HG03558 (cell line): ENCODE measurements around the gene GABRR3.
A peak's percentile ranks its signal among the peaks of the same experiment; 100 is the strongest.

Experiments used
- ATAC-seq: cut with Tn5 transposase; IDR thresholded peaks from one replicate; pipeline ENCODE4 v1.9.1; 2021; ENCODE audit warnings: moderate number of reproducible peaks; ENCODE audit not compliant: unreplicated experiment; ENCODE audit errors: extremely low read depth

The GABRR3 gene

DNA sequence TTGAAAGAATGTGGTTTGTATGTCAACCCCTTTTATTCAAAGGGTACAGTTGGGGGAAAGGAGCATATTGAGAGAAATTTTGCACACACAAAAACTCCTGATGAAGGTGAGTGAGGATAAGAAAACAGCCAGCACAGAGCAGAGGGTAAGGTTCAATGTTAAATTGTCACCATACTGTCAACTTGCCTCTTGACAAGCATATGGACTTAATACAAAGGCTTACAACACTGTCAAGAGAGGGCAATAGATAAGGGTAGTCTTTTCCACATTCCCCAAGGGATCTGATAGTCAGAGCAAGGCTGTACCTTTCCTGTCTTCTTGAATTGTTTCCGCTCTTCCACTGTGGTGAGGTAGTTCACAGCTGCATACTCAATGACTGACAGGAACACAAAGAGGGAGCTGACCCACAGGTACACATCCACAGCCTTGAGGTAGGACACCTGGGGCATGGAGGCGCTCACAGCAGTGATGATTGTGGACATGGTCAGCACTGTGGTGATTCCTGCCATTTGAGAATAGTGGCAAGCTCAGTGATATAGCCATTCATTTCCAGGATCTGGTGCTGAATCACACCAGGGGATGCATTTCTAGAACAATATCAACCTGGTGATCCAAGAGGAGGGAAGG is 42.5 kb downstream of the GABRR3 start:
- no peak for ATAC-seq

DNA sequence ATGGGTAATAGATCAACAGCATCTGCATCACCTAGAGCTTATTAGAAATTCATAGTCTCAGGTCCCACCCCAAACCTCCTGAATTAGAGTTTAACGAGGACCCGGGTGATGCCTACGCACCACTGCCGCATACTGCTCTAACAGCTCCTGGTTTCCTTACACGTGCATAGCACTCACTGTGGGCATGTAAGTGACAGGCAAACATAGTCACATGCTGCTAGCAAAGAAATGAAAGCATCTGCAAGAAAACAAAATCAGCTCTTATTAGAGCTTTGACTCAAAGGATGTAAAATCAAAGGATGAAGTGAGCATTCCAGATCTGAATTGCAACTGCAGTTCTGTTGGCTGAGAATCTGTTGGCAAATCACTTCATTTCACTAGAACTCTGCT is 43.8 kb downstream of the GABRR3 start:
- ATAC-seq, result no peak

DNA sequence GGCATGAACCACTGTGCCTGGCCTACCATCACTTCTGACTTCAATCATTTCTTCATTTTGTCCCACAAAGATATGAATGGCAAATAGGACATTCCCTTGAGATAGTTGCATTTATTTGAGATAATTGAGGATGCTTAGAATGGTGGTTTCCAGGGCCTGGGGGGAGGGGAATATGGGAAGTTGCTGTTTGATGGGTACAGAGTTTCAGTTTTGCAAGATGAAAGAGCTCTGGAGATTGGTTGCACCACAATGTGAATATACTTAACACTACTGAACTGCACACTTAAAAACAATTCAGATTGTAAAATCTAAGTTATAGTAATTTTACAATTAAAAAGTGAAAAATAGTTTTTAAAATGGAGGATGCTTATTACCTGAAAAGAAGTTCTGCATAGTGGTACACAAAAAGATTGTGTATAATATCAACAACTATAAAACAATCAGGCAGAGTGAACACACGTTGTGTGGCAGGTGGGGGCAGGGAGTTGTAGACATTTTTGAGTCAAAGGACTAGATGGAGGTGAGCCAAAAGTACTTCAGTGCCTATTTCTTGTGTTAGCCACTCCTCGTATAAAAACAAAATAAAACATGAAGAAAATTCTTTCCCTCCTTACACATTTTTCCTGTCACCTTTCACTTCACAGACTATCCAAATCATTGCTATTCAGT is 44.4 kb downstream of the GABRR3 start:
- no peak for ATAC-seq

DNA sequence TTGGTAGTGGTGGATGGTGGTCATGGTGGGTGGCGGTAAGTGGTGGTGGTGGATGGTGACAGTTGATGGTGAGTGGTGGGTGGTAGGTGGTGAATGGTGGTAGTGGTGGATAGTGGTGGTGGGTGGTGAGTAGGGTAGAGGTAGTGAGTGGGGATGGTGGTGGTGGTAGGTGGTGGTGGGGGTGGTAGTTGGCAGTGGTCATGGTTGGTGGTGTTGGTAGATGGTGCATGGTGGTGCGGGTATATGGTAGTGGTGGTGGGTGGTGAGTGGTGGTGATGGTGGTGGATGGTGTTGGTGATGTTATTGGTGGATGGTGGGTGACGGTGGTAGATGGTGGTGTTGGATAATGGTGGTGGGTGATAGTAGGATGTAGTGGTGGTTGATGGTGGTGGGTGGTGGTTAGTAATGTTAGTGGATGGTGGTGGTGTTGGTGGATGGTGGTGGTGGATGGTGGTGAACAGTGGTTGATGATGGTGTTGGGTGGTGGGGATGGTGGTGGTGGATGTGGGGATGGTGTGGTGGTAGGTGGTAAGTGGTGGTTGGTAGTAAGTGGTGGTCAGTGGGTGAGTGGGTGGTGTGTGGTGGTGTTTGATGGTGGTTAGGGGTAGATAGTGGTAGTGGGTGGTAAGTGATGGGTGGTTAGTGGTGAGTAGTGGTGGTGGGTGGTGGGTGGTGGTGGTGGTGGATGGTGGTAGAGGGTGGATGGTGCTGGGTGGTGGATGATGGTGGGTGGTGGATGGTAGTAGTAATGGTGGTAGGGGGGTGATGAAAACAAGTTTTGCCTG is 46.1 kb downstream of the GABRR3 start:
- ATAC-seq, result no peak

DNA sequence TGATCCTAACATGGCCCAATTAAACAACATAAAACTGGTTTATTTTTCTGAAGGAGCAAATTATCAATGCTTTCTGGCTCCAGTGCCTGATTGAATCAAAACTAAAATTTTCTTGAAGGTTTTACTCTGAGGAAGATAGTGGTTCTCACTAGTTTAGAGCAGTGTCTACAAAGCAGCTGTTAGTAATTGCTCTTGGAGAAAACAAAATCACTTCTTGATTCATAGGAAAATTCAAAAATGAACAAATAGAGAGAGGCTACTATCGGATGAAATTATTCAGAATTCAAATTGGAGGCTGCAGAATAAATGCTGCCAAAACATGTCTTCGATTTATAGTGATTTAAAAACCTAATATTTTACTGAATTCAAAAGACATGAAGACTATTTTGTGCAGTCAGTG is 47.8 kb downstream of the GABRR3 start:
- ATAC-seq, result no peak

DNA sequence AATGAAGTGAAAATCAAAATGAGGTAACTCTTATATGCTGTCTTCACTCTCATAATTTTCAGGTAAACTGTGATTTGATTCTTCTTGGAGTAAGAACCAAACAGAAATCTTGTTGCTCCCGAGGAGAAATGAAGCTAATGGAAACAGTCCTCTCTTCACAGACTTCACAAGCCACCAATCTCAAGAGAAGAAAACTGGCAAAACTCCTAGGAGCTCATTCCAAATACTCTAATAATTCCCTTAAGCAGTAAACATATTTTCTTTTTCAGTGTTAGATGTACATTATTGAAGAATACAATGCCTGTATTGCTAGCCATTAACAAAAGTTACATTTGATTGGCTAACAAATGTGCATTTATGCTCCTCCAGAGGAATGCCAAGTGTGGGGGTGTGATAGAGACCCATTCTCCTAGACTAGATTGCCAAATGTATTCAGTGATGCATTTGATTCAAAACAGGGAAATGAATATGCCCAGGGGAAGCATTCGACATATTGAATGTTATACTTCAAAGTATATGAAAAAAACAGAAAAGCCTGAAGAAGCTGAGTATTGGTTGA is 51.1 kb downstream of the GABRR3 start:
- no peak for ATAC-seq

DNA sequence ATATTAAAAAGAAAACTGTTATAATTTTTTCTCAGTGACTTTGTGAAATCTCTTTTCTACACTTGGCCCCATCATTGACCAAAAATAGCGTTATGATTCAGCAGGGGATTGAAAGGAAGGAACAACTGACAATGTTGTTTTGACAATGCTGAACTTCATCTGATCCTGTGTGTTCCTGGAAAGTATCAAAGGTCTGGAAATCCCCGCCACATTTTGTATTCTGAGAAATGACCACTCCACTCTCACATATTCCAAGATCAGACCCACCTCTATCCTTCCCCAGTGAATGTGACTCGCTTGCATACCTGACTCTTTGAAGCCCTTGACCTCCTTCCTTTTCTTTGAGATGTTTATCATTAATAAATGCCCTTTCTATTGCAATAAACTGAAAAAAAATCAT is 53.2 kb downstream of the GABRR3 start:
- no peak for ATAC-seq

DNA sequence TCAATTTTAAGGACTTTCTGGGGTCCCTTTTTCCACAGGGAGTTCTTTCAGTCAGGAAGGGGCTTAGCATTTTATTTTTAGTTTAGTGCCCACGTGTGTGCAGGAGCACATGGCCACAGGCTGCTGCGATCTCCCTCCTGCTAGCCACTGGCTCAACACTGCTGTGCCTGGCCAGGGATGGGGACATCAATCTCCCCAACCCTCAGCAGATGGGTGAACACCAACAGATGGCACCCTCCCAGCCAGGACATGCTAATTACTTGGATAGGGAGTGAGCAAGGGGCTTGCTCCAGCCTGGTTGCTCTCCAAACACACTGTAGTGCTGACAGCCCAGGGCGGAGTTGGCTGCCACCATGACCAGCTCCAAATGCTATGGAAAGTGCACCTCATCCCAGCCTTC is 55.5 kb downstream of the GABRR3 start:
- no peak for ATAC-seq

DNA sequence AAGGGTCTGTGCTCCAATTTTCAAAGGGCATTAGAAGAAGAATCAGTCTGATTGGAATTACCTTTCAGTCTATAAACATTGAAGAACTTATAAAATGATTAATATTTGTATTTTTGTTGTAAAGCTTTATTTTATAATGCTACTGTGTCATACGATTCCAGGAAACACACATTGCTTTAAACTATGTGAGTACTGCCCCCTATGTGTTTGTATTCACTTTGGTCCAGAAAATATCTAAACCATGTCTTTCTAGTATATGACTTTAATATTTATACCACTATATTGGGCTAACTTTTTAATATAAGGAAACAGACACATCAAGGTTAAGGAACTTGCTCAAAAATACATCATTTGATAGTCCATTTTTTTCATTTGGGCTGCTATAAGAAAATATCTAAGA is 59.6 kb downstream of the GABRR3 start:
- no peak for ATAC-seq

DNA sequence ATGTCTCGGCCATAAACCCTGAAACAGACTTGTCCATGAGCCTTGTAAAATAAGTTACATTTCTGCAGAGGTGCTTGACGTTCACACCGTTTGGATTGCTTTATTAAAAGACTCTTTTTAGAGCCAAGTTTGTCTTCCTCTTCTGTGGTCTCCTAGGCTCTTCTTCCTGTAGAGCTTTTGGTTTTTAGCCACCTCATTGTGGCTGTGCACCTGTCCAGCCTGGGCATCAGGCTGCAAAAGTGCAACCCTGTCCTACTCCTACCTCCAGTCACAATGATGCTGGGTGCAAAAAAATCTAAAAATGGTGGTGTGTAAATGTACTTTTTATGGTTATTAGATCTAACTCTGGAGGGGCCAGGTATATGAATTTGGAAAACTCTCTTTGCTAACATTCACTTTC is 60.1 kb downstream of the GABRR3 start:
- ATAC-seq, result no peak

DNA sequence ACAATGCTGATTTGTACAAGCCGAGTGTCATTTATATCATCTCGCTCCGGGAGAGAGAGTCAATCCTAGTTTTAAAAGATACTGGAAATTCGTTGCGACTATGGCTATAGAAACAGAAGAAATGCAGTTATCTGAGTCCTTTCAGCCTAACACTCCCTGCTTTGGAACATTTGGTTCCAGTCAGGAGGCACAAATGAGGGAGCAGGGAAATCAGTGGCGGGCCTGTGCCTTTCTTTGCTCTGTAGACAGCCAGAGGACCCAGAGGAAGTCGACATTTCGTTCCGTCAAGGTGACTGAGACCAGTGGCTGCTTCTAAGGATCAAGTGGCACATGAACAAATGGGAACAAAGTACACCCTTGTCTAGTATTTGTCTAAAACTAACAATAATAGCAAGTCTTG is 62.1 kb downstream of the GABRR3 start:
- no peak for ATAC-seq

DNA sequence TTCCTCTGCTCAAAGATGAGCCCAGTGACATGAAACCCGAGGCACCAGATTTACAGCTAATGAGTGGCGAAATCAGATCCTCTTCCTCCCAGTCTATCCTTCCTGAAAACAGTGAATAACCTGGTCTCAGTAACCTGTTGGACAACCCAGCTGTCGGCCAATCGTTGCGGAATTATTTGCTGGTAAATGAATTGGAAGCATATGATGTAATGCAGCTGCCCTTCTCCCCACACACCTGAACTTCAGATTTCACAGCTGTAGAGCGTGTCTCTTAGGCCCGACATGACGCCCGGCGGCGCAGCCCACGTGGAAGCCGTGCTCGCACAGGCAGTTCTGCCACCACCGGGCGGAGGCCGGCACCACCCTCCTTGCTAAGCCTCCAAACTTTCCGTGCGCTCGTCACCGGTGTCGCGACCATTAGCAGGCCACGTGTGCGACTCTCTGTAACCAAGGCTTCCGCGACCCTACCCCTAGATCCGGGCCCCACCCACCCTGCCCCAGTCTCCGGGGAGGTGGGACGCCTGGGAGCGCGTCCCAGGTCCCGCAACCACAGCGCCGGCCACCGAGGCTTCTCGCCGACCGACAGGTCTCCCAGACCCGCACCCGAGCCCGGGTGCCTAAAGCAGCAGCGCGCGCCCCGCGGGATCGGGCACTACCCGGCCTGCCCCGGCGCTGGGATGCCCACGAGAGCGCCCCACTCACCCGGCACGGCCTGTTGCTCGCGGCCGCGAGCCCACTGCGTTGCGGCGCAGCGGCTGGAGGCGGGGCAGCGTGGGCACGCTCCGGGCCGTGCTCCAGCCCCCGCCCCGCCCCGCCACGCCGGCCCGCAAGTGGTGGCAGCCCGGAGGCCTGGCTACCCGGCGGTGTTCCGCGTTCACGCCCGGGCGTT is 63.2 kb downstream of the GABRR3 start, which contains the start of gene RIOX2:
RIOX2 (minus strand) TSS at position 753 of the 889 bp plus-strand sequence. CDS start 4,838 bp downstream, outside the sequence.
- peak; percentile 73 for ATAC-seq

DNA sequence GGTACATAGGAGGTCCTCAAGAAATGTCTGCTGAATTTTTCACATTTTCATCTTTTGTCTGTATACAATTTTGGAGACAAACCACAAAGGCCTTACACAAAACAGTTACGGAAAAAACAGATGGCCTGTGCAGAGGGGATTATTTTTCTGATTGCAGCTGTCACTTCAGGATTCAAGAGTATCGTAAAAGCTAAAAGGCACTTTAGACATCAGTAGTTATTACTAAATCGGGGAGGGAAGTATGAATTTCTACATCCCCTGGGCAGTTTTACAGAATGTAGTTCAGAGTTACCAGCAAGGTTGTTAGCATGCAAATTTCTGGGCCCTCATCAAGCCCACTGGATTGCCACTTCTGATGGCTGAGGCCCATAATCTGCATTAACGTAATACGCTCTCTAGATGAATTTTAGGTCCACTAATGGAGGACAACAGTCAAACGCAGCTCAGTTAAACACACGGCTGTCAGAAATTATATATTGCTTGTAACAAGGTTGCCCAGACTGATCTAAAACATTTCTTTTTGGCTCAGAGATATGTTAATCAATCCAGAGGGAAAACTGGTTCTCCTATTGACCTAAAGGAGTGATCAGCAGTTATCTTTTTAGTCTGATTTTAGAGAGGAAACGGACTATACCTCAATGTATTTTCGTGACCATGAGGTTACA is 64.0 kb downstream of the GABRR3 start:
- ATAC-seq, result no peak

DNA sequence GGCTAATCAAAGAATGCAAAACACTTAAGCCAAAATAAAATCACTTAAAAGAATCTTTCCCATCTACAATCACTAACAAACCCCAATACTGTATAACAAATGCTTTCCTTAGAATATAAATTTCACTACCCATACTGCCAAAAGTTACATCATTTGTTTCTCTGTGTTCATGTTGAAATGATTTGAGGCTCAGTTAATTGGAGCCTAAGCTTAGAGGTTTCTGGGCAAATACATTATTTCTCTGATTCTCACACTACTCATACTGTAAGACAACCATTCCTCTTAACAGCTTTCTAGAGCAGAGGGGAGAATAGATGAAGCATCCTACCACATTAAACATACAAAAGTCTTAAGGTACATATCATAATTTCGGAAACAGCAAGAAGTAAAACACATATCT is 65.0 kb downstream of the GABRR3 start:
- ATAC-seq, result no peak

DNA sequence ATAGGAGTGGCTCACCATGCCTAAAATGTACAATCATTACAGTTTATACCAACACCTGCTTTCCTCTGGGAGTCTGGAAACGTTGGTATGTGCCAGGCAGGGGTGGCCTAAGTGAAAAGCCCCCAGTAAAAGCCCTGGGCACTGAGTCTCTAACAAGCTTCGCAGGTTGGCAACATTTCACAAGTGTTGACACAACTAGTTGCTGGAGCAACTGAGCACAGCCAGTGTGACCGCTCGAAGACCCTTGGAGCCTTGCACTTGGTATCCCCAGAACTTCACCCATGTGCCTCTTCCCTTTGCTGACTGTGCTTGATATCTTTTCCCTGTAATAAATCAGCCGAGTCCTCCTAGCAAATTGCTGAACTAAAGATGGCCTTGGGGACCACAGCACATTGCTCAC is 65.6 kb downstream of the GABRR3 start:
- no peak for ATAC-seq

DNA sequence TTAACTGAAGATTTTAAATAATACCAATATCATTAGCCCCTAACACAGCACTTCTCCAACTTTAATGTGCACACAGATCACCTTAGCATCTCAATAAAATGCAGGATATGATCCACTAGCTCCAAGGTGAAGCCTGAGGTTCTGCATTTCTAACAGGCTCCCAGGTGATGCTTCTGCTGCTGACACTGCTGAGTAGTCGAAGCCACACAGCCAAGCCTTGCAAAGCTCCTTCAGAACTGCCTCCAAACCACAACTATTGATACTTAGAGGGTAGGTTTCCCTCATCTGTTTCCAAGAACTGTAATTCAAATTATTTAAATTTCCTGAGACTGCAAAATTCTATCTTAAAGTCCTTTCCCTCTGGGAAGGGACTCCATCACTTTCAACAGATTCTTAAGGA is 66.7 kb downstream of the GABRR3 start:
- ATAC-seq, result no peak

DNA sequence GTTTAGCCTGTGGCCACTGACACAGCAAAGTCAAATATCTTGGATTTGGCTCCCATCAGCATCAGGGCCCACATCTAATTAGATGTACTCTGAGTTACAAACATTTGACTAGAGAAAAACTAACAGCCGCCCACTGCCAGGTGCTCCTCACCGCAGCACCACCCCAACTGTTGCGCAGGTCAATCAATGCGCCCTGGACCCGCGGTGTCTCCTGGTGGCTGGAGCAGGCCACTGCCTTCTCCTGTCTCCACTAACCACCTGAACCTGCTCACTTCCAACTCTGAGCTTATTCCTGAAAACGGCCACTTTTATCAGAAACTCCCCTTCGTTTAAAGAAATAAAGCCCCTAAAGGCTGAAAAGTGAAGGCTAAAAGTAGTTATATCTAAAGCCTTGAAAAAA is 67.1 kb downstream of the GABRR3 start:
- no peak for ATAC-seq

DNA sequence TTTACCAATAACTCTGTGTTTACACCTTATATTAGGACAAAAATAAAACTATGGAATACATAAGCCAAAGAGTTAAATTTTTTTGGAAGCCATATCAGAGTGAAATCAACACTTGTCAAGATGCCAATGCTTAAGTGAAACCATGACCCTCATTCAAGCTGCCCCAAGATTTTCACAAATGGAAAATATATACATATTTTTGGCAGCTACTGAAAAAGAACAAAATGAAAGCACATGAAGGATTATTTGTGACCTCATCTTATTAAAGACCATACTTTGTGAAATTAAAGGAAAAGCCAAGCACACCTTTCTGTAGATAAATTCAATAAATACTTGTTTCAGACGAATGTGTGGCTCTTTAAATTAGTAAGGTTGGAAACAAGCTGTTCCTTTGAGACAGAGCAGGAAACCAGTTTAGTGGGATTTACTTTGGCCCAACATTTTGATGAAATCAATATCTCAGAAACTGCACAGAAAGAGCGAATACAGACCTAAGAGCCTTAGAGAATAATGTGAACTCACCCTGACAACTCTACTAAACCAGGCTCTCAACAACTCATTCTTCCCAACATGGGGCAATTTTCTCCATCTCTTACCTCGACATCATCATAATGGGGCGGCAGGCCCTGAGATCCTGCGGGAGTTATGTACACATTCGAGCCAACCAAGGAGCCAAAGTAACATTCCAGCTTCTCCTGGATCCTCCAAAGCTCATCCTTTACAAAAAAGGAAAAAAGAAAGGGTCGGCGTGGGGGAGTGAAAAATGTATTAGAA is 73.9 kb downstream of the GABRR3 start:
- no peak for ATAC-seq

DNA sequence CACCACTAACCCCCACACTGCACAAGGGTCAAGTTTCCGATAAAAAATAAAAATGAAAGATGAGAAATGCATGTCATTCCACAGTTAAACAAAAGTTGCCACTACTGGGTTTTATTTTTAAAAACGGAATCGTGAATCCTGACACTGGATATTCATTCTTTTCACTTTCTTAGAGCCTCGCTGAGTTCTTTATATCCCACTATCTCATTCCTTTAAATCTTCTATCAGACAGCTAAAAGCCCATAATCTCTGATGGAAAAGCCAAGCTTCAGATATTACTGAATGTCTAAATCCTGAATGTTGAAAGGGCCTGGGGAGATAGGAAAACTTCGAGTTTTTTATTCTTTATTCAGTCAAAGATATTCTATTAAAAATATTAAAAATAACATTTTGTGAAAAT is 74.6 kb downstream of the GABRR3 start:
- ATAC-seq, result no peak
